ENCODE measurements around the gene LSP1.

DNA sequence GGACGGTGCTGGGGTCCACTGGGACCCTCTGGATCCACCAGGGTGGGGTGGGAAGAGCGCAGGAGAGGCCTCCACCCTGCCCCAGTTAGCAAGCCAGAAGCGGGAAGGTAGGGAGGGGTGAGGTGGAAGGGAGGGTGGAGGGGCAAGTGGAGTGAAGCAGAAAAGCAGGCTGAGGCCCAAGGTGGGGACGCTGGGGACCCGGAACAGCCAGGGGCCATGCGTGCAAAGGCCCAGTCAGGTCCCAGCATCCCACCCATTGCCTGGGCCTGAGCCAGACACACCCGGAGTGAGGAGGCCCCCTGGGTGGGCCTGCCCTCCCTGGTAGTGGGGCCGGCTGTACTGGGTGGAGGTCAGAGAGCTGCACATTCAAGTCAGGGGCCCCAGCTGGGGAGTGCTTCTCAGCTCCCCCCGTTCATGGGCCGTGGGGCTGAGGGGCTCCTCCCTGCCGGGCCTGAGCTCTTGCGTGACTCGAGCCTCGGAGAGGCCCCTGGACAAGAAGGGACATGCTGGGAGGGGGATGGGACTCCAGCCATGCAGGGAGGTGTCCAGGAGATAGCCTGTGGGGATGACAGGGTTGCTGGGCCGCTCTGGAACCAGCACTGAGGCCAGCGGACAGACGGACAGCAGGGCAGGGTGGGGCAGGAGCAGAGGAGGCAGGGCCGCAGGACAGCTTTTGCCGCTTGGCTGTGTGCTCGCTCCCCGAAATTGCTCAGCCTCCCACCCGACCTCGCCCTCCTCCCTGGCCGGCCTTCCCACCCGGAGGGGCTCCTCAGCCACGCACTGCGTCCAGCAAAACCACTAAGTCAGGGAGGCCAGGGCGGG is 74.4 kb downstream of the LSP1 start:
- TF ChIP-seq POLR2A (IDR thresholded peaks at IDR 0.05; ENCODE audit: low read length) (no peak), GATA1 (IDR thresholded peaks at IDR 0.05; ENCODE audit: low read depth, low read length) (no peak)
